Measurements from ENCODE around the gene MUC4. TPM values are rescaled to one million over a fixed set of nuclear protein-coding genes. Genes with fewer than 3 reads are reported as not detected.

Gene MUC4, protein sequence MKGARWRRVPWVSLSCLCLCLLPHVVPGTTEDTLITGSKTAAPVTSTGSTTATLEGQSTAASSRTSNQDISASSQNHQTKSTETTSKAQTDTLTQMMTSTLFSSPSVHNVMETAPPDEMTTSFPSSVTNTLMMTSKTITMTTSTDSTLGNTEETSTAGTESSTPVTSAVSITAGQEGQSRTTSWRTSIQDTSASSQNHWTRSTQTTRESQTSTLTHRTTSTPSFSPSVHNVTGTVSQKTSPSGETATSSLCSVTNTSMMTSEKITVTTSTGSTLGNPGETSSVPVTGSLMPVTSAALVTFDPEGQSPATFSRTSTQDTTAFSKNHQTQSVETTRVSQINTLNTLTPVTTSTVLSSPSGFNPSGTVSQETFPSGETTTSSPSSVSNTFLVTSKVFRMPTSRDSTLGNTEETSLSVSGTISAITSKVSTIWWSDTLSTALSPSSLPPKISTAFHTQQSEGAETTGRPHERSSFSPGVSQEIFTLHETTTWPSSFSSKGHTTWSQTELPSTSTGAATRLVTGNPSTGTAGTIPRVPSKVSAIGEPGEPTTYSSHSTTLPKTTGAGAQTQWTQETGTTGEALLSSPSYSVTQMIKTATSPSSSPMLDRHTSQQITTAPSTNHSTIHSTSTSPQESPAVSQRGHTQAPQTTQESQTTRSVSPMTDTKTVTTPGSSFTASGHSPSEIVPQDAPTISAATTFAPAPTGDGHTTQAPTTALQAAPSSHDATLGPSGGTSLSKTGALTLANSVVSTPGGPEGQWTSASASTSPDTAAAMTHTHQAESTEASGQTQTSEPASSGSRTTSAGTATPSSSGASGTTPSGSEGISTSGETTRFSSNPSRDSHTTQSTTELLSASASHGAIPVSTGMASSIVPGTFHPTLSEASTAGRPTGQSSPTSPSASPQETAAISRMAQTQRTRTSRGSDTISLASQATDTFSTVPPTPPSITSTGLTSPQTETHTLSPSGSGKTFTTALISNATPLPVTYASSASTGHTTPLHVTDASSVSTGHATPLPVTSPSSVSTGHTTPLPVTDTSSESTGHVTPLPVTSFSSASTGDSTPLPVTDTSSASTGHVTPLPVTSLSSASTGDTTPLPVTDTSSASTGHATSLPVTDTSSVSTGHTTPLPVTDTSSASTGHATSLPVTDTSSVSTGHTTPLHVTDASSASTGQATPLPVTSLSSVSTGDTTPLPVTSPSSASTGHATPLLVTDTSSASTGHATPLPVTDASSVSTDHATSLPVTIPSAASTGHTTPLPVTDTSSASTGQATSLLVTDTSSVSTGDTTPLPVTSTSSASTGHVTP (N-terminal part only)
- total RNA-seq: under 1 TPM; 0.08 to 0.15 TPM

DNA sequence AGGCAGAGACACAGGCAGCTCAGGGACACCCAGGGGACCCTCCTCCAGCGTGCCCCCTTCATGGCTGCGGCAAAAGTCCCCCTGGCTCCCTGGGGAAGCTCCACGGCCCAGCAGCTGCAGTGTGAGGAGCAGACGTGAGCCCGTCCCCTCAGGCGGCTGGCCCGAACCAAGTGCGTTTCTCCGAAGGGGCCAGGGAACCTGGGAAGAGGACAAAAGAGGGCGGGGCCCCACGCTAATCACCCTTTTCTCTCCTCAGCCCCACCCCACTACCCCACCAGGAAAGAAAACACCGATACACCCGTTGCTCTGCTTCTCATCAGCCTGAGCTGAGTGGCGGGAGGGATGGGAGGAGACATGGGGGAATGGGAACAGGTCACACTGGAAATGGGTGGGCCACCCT lies at the start of gene MUC4:
TSS of gene MUC4 (minus strand) at position 174 of the 400 bp plus-strand sequence. CDS start at position 62, 112 bp downstream.
- no peak for DNase-seq
- no peaks in the 10 kb centered on the region for H3K9me3 Mint-ChIP-seq
- H3K27me3 Mint-ChIP-seq: peaks cover 8% of the 10 kb centered on the region
- H3K27ac Mint-ChIP-seq: no peak within 1 kb of the TSS
- H3K4me3 Mint-ChIP-seq: no peak within 1 kb of the TSS
- H3K4me1 Mint-ChIP-seq: peaks cover 11% of the 10 kb centered on the region
- POLR2A ChIA-PET: no interaction called here
- no peaks in the 10 kb centered on the region for H3K36me3 Mint-ChIP-seq (ENCODE audit: low read depth)
- CTCF ChIA-PET: no interaction called here

DNA sequence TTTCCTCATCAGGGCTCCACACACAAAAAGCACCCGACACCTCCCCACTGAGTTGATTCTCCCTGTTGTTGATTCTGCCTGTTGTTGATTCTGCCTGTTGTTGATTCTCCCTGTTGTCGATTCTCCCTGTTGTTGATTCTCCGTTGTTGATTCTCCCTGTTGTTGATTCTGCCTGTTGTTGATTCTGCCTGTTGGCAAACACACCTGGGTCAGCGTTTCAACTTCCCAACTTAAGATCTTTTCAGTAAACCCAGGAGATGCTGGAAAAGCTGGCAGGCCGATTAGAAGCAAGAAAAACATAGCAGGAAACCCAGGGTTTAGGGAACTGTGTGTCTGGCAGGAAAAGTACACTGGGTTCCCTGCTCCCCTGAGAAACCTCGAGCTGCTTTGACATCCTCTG lies 48.7 kb upstream of the MUC4 start:
- Mint-ChIP-seq H3K9me3 (no peaks in the 10 kb centered on the region), H3K4me1 (peaks cover 6% of the 10 kb centered on the region), H3K36me3 (ENCODE audit: low read depth) (peaks cover 7% of the 10 kb centered on the region), H3K4me3 (no peak overlapping the region), H3K27ac (no peak overlapping the region), H3K27me3 (peaks cover 5% of the 10 kb centered on the region)
- POLR2A ChIA-PET: interaction anchor here (4.0 kb wide), 1 partner anchor 34 kb away, joined by 21 read pairs; no protein-coding TSS in a partner anchor
- DNase-seq: no peak
- CTCF ChIA-PET: interaction anchor here (0.8 to 2.1 kb wide), 7 partner anchors 8 to 60 kb away, joined by 4 to 22 read pairs (median 6); partner anchors contain the start of gene TNK2

DNA sequence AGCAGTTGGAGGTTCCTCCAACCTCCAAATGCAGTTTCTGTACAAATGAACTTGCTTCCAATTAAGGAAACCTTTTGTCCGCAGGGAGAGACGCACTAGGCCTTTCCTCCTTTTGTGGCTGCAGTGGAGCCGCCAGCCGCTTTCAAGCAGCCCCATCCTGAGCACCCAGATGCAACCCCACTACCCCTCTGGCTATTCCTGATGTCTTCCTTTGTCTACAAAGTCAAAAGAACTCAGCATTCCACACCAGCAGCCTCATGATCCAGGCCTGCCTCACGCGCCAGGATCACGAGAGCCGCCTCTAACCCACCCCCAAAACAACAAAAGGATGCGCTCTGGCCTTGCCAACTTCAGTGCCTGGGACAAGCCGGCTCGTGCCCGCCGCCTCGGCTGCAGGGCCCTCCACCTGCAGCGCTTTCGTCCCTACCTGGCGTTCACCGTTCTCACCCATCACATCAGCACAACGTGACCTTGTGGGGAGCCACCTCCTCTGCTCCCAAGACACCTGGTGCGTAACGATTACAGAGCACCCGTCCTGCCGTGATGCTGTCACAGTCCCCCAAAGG lies 48.2 kb upstream of the MUC4 start:
- H3K27ac Mint-ChIP-seq: no peak overlapping the region
- no peak overlapping the region for H3K4me3 Mint-ChIP-seq
- H3K36me3 Mint-ChIP-seq (ENCODE audit: low read depth): peaks cover 5% of the 10 kb centered on the region
- ChIA-PET POLR2A (interaction anchor here (0.9 to 4.0 kb wide), 3 partner anchors 35 to 55 kb away, joined by 3 to 21 read pairs (median 9); no protein-coding TSS in a partner anchor), CTCF (interaction anchor here (0.6 to 4.8 kb wide), 24 partner anchors 8 to 123 kb away, joined by 3 to 61 read pairs (median 3); partner anchors contain the start of gene TNK2)
- peaks cover 5% of the 10 kb centered on the region for H3K27me3 Mint-ChIP-seq
- no peaks in the 10 kb centered on the region for H3K9me3 Mint-ChIP-seq
- H3K4me1 Mint-ChIP-seq: peaks cover 6% of the 10 kb centered on the region
- DNase-seq: no peak

DNA sequence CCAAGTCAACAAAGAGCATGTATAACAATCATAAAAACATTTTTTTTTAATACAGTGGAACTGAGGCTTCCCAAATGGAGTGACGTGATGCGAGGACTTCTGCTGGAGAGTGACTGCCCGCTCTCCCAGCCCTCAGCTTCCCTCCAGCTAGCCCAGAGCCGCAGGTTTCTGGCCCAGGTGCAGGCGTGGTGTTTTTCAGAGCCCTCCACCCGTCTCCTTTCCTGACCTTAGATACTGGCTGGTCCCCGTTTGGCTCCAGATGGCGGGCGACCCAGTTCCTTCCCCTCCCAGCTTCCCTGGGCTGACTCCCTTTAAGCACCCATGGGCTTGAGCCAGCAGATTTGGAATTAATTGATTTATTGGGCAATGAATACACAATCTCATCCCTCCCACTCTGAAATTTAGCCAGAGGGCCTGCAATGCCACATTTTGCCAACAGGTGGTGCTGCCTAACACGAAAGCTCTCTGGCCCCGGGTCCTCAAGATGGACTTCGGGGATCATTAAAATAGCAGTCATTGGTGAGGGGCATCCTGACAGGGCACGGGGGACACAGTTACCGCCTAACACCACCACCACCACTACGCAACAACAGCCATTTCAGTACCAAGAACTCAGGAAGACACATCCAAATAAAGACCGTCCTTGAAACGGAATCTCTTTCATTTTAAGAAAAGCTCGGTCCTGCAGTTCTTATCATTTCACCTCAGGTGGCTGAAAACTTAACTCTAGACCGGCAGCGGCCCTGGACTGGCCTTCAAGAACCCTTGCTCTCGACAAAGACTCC lies 47.5 kb upstream of the MUC4 start:
- H3K36me3 Mint-ChIP-seq (ENCODE audit: low read depth): peaks cover 4% of the 10 kb centered on the region
- CTCF ChIA-PET: interaction anchor here (0.6 to 4.8 kb wide), 22 partner anchors 9 to 122 kb away, joined by 3 to 61 read pairs (median 3); partner anchors contain the start of gene TNK2
- no peak overlapping the region for H3K27ac Mint-ChIP-seq

DNA sequence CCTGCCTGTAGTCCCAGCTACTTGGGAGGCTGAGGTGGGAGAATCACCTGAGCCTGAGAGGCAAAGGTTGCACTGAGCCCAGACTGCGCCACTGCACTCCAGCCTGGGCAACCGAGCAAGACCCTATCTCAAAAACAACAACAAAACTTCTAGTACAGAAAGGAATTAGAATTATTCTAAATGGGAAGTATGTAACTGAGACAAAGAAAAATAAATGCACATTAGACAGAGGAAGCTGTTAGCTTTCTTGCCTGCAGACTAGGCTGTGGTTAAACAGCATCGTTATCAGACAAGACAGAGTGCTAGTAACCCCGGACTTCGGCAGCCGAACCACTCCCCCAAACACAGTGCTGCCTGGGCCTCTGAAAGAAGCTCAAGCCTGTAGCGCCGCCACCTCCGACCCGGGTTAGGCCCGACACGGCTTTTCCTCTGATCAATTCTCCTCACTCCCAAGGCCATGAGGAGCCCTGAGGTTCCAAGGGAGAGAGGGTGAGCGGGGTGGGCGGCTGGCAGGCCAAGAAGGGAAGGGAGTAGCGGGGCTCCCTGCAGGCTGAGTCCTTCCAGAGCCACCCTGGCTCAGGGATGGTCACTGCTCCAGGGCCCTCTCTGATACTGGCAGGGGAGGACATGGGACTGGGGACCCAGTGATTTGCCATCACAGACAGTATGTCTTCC lies 44.8 kb upstream of the MUC4 start:
- Mint-ChIP-seq H3K27ac (no peak overlapping the region), H3K9me3 (no peaks in the 10 kb centered on the region), H3K4me3 (no peak overlapping the region), H3K36me3 (ENCODE audit: low read depth) (peaks cover 3% of the 10 kb centered on the region), H3K4me1 (peaks cover 6% of the 10 kb centered on the region), H3K27me3 (peaks cover 5% of the 10 kb centered on the region)
- ChIA-PET POLR2A (interaction anchor here (1.3 kb wide), 1 partner anchor 52 kb away, joined by 3 read pairs; the partner anchor contains the start of gene TNK2), CTCF (interaction anchor here (0.6 to 4.8 kb wide), 4 partner anchors 38 to 115 kb away, joined by 3 to 61 read pairs (median 32); no protein-coding TSS in a partner anchor)
- DNase-seq: no peak

More for the DNA sequence above, 47.5 kb upstream of the MUC4 start:
- Mint-ChIP-seq H3K4me1 (peaks cover 6% of the 10 kb centered on the region), H3K4me3 (no peak overlapping the region), H3K27me3 (peaks cover 5% of the 10 kb centered on the region), H3K9me3 (no peaks in the 10 kb centered on the region)
- peak; percentile 76 for DNase-seq
- POLR2A ChIA-PET: interaction anchor here (0.9 to 4.0 kb wide), 3 partner anchors 36 to 56 kb away, joined by 3 to 21 read pairs (median 9); no protein-coding TSS in a partner anchor

DNA sequence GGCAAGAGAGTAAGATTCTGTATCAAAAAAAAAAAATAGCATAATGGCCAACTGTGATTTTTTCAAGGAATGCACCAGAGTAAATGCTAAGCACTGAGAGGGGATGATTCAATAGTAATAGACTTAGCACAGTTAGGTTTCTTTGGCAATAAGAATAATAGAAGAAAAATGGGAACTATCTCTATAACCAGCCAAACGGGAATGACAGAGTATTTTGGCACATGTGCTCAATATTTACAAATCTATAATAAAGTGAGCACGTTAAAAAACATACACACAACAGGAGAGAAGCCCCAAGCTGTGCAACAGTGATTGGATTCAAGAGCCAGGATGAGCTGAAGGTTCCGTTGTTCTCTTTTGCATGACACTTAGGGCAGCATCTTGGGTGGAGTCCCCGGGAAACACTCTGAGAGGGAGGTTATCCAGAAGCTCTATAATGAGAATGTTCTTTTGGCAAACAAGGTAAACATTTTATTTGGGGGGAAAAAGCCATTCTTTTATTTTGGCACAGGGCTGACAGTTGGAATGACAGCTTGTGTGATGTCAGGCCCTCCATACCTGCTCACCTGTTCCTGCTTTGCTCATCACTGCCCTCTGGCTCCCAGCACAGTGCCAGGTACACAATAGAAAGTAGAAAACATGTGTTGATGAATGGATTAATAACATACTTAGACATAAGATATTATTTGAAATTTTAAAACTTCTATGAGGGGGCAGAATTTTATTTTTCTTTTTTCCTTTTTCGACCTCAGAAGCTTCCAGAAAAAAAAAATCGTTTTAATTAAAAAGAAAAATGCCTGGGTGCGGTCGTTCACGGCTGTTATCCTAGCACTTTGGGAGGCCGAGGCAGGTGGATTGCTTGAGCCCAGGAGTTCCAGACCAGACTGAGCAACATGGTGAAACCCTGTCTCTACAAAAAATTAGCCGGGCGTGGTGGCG lies 44.0 kb upstream of the MUC4 start:
- Mint-ChIP-seq H3K36me3 (ENCODE audit: low read depth) (no peaks in the 10 kb centered on the region), H3K27me3 (peaks cover 5% of the 10 kb centered on the region), H3K9me3 (no peaks in the 10 kb centered on the region), H3K4me1 (peaks cover 12% of the 10 kb centered on the region), H3K4me3 (no peak overlapping the region), H3K27ac (no peak overlapping the region)
- no peak for DNase-seq
- CTCF ChIA-PET: interaction anchor here (0.6 to 4.8 kb wide), 6 partner anchors 22 to 114 kb away, joined by 3 to 61 read pairs (median 3); partner anchors contain the start of gene TNK2
- POLR2A ChIA-PET: interaction anchor here (1.3 kb wide), 1 partner anchor 53 kb away, joined by 3 read pairs; the partner anchor contains the start of gene TNK2

DNA sequence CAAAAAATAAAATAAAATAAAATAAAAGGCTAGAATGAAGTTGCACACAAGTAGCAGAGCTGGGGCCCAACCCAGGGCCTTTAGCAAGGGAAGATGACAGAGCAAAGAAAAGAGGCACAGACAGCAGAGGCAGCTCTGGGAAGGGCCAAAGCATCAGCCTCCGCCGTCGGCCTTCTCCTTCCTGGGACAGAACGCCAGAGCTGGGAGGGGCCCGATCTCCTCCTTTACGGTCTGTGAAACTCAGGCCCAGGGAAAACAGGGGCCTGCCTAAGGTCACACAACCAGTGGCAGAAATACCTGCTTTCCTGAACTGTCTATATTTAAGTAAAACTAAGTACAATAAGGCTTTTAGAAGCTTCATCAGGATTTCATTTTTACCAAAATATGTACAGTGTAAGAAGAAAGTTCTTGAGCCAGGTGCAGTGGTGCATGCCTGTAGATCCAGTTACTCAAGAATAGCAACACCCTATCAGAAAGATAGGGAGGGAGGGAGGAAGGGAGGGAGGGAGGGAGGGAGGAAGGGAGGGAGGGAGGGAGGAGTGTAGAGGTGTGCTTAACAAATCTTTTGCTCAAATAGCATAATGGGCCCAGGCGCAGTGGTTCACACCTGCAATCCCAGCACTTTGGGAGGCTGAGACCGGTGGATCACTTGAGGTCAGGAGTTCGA lies 43.0 kb upstream of the MUC4 start:
- POLR2A ChIA-PET: no interaction called here
- Mint-ChIP-seq H3K4me3 (no peak overlapping the region), H3K4me1 (peaks cover 12% of the 10 kb centered on the region), H3K9me3 (no peaks in the 10 kb centered on the region), H3K27ac (no peak overlapping the region), H3K36me3 (ENCODE audit: low read depth) (no peaks in the 10 kb centered on the region), H3K27me3 (peaks cover 3% of the 10 kb centered on the region)
- DNase-seq: no peak
- CTCF ChIA-PET: interaction anchor here (0.8 to 1.8 kb wide), 2 partner anchors 11 to 53 kb away, joined by 3 read pairs; partner anchors contain the start of gene TNK2

DNA sequence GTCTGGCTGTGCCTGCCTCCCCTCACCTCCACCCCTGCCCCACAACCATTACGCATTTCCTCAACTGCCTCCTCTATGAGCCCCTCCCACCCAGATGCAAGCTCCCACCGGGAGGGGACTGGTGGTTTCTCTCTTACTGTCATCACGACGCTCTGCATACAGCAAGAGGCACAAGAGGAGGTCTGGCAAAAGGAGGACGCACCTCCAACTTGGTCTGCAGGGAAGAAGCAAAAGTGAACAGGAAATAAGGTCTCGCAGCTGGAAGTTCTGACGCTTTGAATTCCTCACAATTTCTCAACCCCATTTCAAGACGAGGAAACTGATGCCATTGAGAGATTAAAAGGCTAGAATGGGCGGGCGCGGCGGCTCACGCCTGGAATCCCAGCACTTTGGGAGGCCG lies 42.3 kb upstream of the MUC4 start:
- no peak for DNase-seq
- Mint-ChIP-seq H3K9me3 (no peaks in the 10 kb centered on the region), H3K27ac (no peak overlapping the region), H3K36me3 (ENCODE audit: low read depth) (no peaks in the 10 kb centered on the region), H3K4me1 (peaks cover 7% of the 10 kb centered on the region), H3K4me3 (no peak overlapping the region), H3K27me3 (no peaks in the 10 kb centered on the region)
- POLR2A ChIA-PET: no interaction called here
- CTCF ChIA-PET: interaction anchor here (1.8 kb wide), 1 partner anchor 54 kb away, joined by 3 read pairs; the partner anchor contains the start of gene TNK2

DNA sequence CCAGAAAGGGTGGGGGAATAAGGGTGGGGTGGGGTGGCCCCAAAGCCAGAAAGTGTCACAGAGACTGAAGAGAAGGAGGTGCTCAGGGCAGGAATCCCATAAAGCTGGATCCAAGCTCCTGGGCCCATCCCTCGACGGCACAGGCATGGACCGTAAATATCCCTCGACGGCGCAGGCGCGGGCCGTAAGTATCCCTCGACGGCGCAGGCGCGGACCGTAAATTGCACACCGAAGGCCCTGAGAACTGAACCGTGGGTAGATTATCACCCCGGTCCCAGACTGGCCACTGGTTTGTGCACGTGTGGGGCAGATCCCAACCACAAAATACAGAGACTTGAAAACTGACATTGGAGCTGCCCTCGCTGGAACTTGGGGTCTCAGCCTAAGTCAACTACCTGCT lies 41.3 kb upstream of the MUC4 start:
- Mint-ChIP-seq H3K27me3 (no peaks in the 10 kb centered on the region), H3K9me3 (no peaks in the 10 kb centered on the region), H3K4me1 (peaks cover 7% of the 10 kb centered on the region), H3K36me3 (ENCODE audit: low read depth) (no peaks in the 10 kb centered on the region), H3K4me3 (no peak overlapping the region), H3K27ac (no peak overlapping the region)
- POLR2A ChIA-PET: no interaction called here
- CTCF ChIA-PET: interaction anchor here (0.5 to 5.2 kb wide), 4 partner anchors 8 to 480 kb away, joined by 3 to 46 read pairs (median 4); partner anchors contain the start of gene TNK2
- no peak for DNase-seq

Data from activated CD4-positive, alpha-beta memory T cell treated with anti-CD3 and anti-CD28 coated beads, Interleukin-2, amount 10 ng/mL, durations not matched to agents 7 days and 5 days (primary cell).